ENCODE measurements around the gene ECD.

Gene ECD

DNA sequence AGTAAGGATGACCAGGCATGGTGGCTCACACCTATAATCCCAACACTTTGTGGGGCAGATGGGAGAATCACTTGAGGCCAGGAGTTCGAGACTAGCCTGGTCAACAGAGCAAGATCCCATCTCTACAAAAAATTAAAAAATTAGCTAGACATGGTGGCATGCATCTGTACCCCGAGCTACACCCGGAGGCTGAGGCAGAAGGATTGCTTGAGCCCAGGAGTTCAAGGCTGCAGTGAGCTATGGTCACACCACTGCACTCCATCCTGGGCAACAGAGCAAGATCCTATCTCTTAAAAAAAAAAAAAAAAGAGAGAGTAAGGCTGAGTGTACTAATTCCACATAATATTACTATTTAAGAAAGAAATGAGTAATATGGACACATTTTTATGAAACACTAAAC is 75.0 kb downstream of the ECD start:
- no peaks in the 10 kb centered on the region for H3K36me3 ChIP-seq (ENCODE audit: control insufficient read depth, insufficient read depth, low read length)
- H3K27me3 ChIP-seq (replicated peaks; ENCODE audit: control insufficient read depth, insufficient read depth, low read length, poor library complexity, severe bottlenecking): no peaks in the 10 kb centered on the region
- no peak overlapping the region for H3K4me3 ChIP-seq (ENCODE audit: insufficient read depth, low read depth, low read length, poor library complexity, severe bottlenecking)
- peaks cover 6% of the 10 kb centered on the region for H3K4me1 ChIP-seq (ENCODE audit: control insufficient read depth, insufficient read depth, low read length, poor library complexity, severe bottlenecking)
- H3K27ac ChIP-seq (ENCODE audit: insufficient read depth, low read length, poor library complexity, severe bottlenecking): no peak overlapping the region
- H3K9me3 ChIP-seq (ENCODE audit: control insufficient read depth, low read length): no peaks in the 10 kb centered on the region
- no peak for DNase-seq

DNA sequence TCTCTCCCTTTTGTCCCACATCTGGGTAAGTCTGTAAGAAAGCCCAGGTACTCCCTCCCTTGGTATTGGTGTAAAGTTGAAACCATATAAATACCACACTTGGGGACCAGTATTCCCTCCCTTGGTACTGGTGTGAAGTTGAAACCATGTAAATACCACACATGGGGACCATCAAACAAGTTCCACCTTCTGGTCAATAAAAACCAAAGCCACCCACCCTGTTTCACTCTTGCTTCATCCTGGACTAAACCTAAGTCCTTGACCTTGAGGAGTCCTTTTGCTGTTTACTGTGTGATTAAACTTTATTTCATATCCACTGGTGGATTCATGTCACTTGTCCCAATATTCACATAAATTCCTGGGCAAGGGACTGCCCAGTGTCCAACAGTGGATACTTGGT is 79.5 kb downstream of the ECD start:
- DNase-seq: no peak
- Histone ChIP-seq H3K36me3 (ENCODE audit: control insufficient read depth, insufficient read depth, low read length) (no peaks in the 10 kb centered on the region), H3K4me3 (ENCODE audit: insufficient read depth, low read depth, low read length, poor library complexity, severe bottlenecking) (no peak overlapping the region), H3K27me3 (replicated peaks; ENCODE audit: control insufficient read depth, insufficient read depth, low read length, poor library complexity, severe bottlenecking) (no peaks in the 10 kb centered on the region), H3K4me1 (ENCODE audit: control insufficient read depth, insufficient read depth, low read length, poor library complexity, severe bottlenecking) (no peaks in the 10 kb centered on the region), H3K27ac (ENCODE audit: insufficient read depth, low read length, poor library complexity, severe bottlenecking) (no peak overlapping the region), H3K9me3 (ENCODE audit: control insufficient read depth, low read length) (no peaks in the 10 kb centered on the region)

- Histone ChIP-seq H3K27me3 (replicated peaks; ENCODE audit: control insufficient read depth, insufficient read depth, low read length, poor library complexity, severe bottlenecking) (no peaks in the 10 kb centered on the region), H3K4me1 (ENCODE audit: control insufficient read depth, insufficient read depth, low read length, poor library complexity, severe bottlenecking) (no peaks in the 10 kb centered on the region), H3K4me3 (ENCODE audit: insufficient read depth, low read depth, low read length, poor library complexity, severe bottlenecking) (no peak overlapping the region), H3K9me3 (ENCODE audit: control insufficient read depth, low read length) (no peaks in the 10 kb centered on the region), H3K27ac (ENCODE audit: insufficient read depth, low read length, poor library complexity, severe bottlenecking) (no peak overlapping the region), H3K36me3 (ENCODE audit: control insufficient read depth, insufficient read depth, low read length) (no peaks in the 10 kb centered on the region)
- DNase-seq: no peak
Observed at GRCh38 chr10:73086816-73087215, 81.0 kb downstream of the ECD start.

GRCh38 chr10:73084209-73084608 is 83.6 kb downstream of the ECD start:
- DNase-seq: no peak
- no peaks in the 10 kb centered on the region for H3K9me3 ChIP-seq (ENCODE audit: control insufficient read depth, low read length)
- H3K4me3 ChIP-seq (ENCODE audit: insufficient read depth, low read depth, low read length, poor library complexity, severe bottlenecking): no peak overlapping the region
- H3K27ac ChIP-seq (ENCODE audit: insufficient read depth, low read length, poor library complexity, severe bottlenecking): no peak overlapping the region
- no peaks in the 10 kb centered on the region for H3K36me3 ChIP-seq (ENCODE audit: control insufficient read depth, insufficient read depth, low read length)
- H3K27me3 ChIP-seq (replicated peaks; ENCODE audit: control insufficient read depth, insufficient read depth, low read length, poor library complexity, severe bottlenecking): no peaks in the 10 kb centered on the region
- no peaks in the 10 kb centered on the region for H3K4me1 ChIP-seq (ENCODE audit: control insufficient read depth, insufficient read depth, low read length, poor library complexity, severe bottlenecking)

Measured in effector memory CD4-positive, alpha-beta T cell (primary cell).